PC-3 (cell line): ENCODE measurements around the gene STARD7. TPM values are rescaled to one million over a fixed set of nuclear protein-coding genes. Genes with fewer than 3 reads are reported as not detected.

Source experiments
- ATAC-seq: fragments of 200-7000 bp; cut with Tn5 transposase; 2 replicates; pipeline ENCODE4 v1.9.1; 2020; ENCODE audit warnings: mild to moderate bottlenecking, moderate library complexity
- BruUV-seq: library from RNA; stranded (reverse); fragments of 400-500 nt; replicated peaks from 2 replicates; lab custom pipeline; 2021; lab: Mats Ljungman, UMichigan
- CTCF ChIA-PET: fragments of 300-600 bp; sonication (Branson Sonifier 250); formaldehyde crosslinking; loops from one replicate; lab custom pipeline; 2022; ENCODE audit warnings: antibody characterized with exemption; lab: Charles Lee
- POLR2A ChIA-PET: fragments of 300-600 bp; sonication (Branson Sonifier 250); formaldehyde crosslinking; loops from one replicate; lab custom pipeline; 2022; ENCODE audit warnings: antibody characterized with exemption; ENCODE audit not compliant: unreplicated experiment; lab: Charles Lee
- DNase-seq: peaks from one replicate; pipeline ENCODE4 v3.0.0-alpha.2; 2015
- H2AFZ ChIP-seq: fragments of 300-600 bp; sonication (generic); 2 replicates; pipeline ENCODE4 v1.6.0; 2016; ENCODE audit warnings: antibody characterized with exemption, low read length
- H3F3A ChIP-seq: fragments of 300-600 bp; sonication (generic); one replicate; pipeline ENCODE4 v1.6.0; 2017; ENCODE audit warnings: antibody characterized with exemption, low read length, control low read depth, mild to moderate bottlenecking; ENCODE audit not compliant: unreplicated experiment
- H3K27ac ChIP-seq: fragments of 300-600 bp; sonication (generic); 2 replicates; pipeline ENCODE4 v1.5.1; 2016; ENCODE audit warnings: mild to moderate bottlenecking, low read length
- H3K27me3 ChIP-seq: fragments of 300-600 bp; sonication (generic); 2 replicates; pipeline ENCODE4 v1.6.1; 2016; ENCODE audit warnings: low read length, mixed read lengths
- H3K36me3 ChIP-seq: fragments of 300-600 bp; sonication (generic); 2 replicates; pipeline ENCODE4 v1.6.1; 2016; ENCODE audit warnings: low read depth, mixed run types, low read length, mixed read lengths
- H3K4me1 ChIP-seq: fragments of 300-600 bp; sonication (generic); 2 replicates; pipeline ENCODE4 v1.5.1; 2016; ENCODE audit warnings: low read length; ENCODE audit not compliant: insufficient read depth
- H3K4me2 ChIP-seq: fragments of 300-600 bp; sonication (generic); 2 replicates; pipeline ENCODE4 v1.6.0; 2016; ENCODE audit warnings: low read length
- H3K4me3 ChIP-seq: fragments of 300-600 bp; sonication (generic); 2 replicates; pipeline ENCODE4 v1.5.1; 2016; ENCODE audit warnings: mild to moderate bottlenecking, low read length, mixed read lengths
- H3K79me2 ChIP-seq: fragments of 300-600 bp; sonication (generic); 2 replicates; pipeline ENCODE4 v1.6.1; 2017; ENCODE audit warnings: low read length, mixed read lengths
- H3K9ac ChIP-seq: fragments of 300-600 bp; sonication (generic); 2 replicates; pipeline ENCODE4 v1.6.0; 2016; ENCODE audit warnings: mild to moderate bottlenecking, low read length
- H3K9me2 ChIP-seq: fragments of 300-600 bp; sonication (generic); replicated peaks from 2 replicates; pipeline ENCODE4 v1.6.1; 2016; ENCODE audit warnings: mixed run types, low read length, mixed read lengths
- H3K9me3 ChIP-seq: fragments of 300-600 bp; sonication (generic); 2 replicates; pipeline ENCODE4 v1.6.1; 2016; ENCODE audit warnings: low read length, mixed read lengths
- H4K20me1 ChIP-seq: fragments of 300-600 bp; sonication (generic); 2 replicates; pipeline ENCODE4 v1.6.1; 2016; ENCODE audit warnings: low read length, mixed read lengths
- EZH2 ChIP-seq: fragments of 300-600 bp; sonication (generic); IDR thresholded peaks from one replicate; pipeline ENCODE4 v1.6.1; 2017; ENCODE audit warnings: antibody characterized with exemption, mild to moderate bottlenecking, low read length; ENCODE audit not compliant: unreplicated experiment
- intact Hi-C: fragments of 100-400 bp; cut with micrococcal nuclease; formaldehyde crosslinking; loops from 2 replicates; pipeline ENCODE4 v1.9.0; 2023
- total RNA-seq: library from RNA; depleted of rRNA; stranded (reverse); fragments of >200 nt; gene quantifications from 2 replicates; pipeline ENCODE4 v1.2.3, GENCODE V29; 2014; rRNA removed

The STARD7 gene
- total RNA-seq, 1 experiment from 2014 or later = 169 TPM

- Histone ChIP-seq H3K4me2 (no peak overlapping the region), H3K79me2 (no peaks in the 10 kb centered on the region), H3K27ac (no peak overlapping the region), H3K9ac (no peak overlapping the region), H3K9me3 (no peaks in the 10 kb centered on the region), H3K9me2 (no peaks in the 10 kb centered on the region), H3F3A (no peaks in the 10 kb centered on the region), H4K20me1 (no peaks in the 10 kb centered on the region), H3K4me1 (peaks cover 8% of the 10 kb centered on the region), H3K36me3 (no peaks in the 10 kb centered on the region), H3K27me3 (no peaks in the 10 kb centered on the region), H3K4me3 (no peak overlapping the region), H2AFZ (no peak overlapping the region)
- ChIA-PET POLR2A (no interaction called here), CTCF (no interaction called here)
- intact Hi-C loops = no loop called here
- DNase-seq (no peak), ATAC-seq (no peak)
- no TSS peak for BruUV-seq
- TF ChIP-seq EZH2 = no peak
Observed at GRCh38 chr2:96135171-96135570, 73.5 kb downstream of the STARD7 start.

Other genes with a start within 250 kb of the STARD7 start
- gene ANKRD36C, start 217.0 kb downstream of the STARD7 start, total RNA-seq = 8.5 and 17.6 TPM in 2 replicates
- not detected in 2 replicates for gene GPAT2, start 173.9 kb downstream of the STARD7 start, total RNA-seq
- gene ADRA2B, start 92.3 kb downstream of the STARD7 start, total RNA-seq = 0.12 TPM in 1 of 2 replicates, not detected in the other
- gene ASTL, start 70.3 kb downstream of the STARD7 start, total RNA-seq = not detected in 2 replicates
- 6.9 and 16.7 TPM in 2 replicates for gene DUSP2, start 63.4 kb downstream of the STARD7 start, total RNA-seq
- 31.9 and 33.9 TPM in 2 replicates for gene TMEM127, start 57.2 kb upstream of the STARD7 start, total RNA-seq
- 124 and 130 TPM in 2 replicates for gene CIAO1, start 57.4 kb upstream of the STARD7 start, total RNA-seq
- gene SNRNP200, start 96.7 kb upstream of the STARD7 start, total RNA-seq = 77.8 and 124 TPM in 2 replicates
- not detected in 2 replicates for gene ITPRIPL1, start 116.5 kb upstream of the STARD7 start, total RNA-seq
- gene NCAPH, start 126.9 kb upstream of the STARD7 start, total RNA-seq = 85.5 and 89.6 TPM in 2 replicates